NB4 (cell line): ENCODE data around the gene PLEKHJ1.

Experiments used
- DNase-seq: peaks from one replicate; pipeline ENCODE4 v3.0.0; 2010; ENCODE audit warnings: low read depth
- H3K4me3 ChIP-seq: one replicate; pipeline ENCODE4 v1.5.1; 2011; ENCODE audit warnings: mild to moderate bottlenecking, low read depth, low read length, moderate library complexity
- MYC ChIP-seq: IDR thresholded peaks from 2 replicates; pipeline ENCODE4 v1.6.1; 2011; ENCODE audit warnings: low read depth, low read length
- POLR2A ChIP-seq: IDR thresholded peaks from 2 replicates; pipeline ENCODE4 v1.6.1; 2011; ENCODE audit warnings: mild to moderate bottlenecking; ENCODE audit not compliant: insufficient read length; ENCODE audit errors: extremely low read depth
- TF ChIP-seq, protein P1 (sequence below): IDR thresholded peaks from 2 replicates; pipeline ENCODE4 v1.6.1; 2011; ENCODE audit warnings: low read depth, low read length
- TF ChIP-seq, protein P2 (sequence below): IDR thresholded peaks from one replicate; pipeline ENCODE4 v1.5.1; 2012; ENCODE audit warnings: low read depth, low read length

The PLEKHJ1 gene

DNA sequence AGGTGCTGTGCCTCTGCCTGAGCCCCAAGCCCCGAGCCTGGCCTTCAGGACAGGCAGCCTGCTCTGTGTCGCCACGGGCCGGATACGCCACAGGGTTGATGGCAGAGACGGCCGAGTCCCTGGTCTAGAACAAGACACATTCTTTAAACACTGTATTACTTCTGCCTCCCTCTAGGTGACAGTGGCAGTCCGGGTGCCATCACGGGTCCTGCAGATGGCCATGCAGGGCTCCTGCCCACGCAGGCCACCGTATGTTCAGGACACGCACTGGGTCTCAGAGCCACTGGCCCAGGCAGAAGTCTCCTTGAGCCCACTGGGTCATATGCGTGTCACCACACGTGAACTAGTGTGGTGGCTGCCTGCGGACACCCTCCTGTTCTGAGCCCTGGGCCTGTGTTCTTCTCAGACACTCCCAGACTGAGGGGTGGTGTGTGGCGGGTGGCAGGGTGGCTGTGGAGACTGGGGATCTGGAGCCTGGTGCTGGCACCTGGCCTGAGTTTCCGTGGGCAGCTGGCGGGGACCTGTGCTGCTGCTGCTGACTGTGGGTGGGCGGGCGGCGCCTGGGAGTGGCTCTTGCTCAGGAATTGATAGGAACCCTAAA is 4.4 kb downstream of the PLEKHJ1 start:
- no peak overlapping the region for H3K4me3 ChIP-seq
- peak; percentile 52 for DNase-seq
- peak; percentile 8 for TF ChIP-seq POLR2A
- TF ChIP-seq, protein P1, sequence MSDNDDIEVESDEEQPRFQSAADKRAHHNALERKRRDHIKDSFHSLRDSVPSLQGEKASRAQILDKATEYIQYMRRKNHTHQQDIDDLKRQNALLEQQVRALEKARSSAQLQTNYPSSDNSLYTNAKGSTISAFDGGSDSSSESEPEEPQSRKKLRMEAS, result no peak
- peak; percentile 23; the same call in 1 of the 2 replicates for TF ChIP-seq MYC

DNA sequence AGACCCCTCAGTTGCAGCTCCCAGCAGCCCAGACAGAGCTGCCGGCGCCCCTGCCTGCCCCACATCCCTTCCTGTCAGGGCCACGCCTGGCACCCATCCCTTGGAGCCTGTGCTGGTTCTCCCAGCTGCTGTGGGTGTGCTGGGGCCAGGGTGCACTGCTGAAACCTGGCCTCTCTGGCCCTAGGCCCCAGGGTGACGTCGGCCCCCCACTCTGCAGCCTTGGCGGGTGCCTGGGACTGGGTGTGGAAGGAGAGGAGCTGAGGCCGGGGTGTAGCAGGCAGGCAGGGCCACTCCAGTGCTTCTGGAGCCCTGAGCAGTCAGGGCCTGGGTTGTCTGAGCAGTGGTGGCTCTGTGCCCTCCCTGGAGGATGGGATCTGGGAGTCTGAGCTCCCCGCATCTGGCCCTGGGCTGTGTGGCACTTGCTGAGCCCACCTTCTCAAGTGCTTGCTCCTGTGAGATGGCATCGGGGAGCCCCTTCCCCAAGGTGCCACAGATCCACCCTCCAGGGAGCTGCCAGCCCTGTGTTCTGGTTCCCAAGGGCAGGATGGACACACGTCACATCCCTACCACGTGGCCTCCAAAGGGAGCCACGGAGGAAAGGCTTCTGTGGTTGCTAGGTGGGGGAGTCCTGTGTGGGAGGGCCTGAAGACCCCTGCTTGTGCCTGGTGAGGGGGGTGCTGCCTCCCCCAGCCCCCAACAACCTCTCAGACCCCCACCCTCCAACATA is 5.2 kb downstream of the PLEKHJ1 start:
- no peak overlapping the region for H3K4me3 ChIP-seq
- DNase-seq, result no peak
- TF ChIP-seq POLR2A (no peak), MYC (no peak)
- TF ChIP-seq, protein P2, sequence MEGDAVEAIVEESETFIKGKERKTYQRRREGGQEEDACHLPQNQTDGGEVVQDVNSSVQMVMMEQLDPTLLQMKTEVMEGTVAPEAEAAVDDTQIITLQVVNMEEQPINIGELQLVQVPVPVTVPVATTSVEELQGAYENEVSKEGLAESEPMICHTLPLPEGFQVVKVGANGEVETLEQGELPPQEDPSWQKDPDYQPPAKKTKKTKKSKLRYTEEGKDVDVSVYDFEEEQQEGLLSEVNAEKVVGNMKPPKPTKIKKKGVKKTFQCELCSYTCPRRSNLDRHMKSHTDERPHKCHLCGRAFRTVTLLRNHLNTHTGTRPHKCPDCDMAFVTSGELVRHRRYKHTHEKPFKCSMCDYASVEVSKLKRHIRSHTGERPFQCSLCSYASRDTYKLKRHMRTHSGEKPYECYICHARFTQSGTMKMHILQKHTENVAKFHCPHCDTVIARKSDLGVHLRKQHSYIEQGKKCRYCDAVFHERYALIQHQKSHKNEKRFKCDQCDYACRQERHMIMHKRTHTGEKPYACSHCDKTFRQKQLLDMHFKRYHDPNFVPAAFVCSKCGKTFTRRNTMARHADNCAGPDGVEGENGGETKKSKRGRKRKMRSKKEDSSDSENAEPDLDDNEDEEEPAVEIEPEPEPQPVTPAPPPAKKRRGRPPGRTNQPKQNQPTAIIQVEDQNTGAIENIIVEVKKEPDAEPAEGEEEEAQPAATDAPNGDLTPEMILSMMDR, result no peak
- TF ChIP-seq, protein P1, result no peak

DNA sequence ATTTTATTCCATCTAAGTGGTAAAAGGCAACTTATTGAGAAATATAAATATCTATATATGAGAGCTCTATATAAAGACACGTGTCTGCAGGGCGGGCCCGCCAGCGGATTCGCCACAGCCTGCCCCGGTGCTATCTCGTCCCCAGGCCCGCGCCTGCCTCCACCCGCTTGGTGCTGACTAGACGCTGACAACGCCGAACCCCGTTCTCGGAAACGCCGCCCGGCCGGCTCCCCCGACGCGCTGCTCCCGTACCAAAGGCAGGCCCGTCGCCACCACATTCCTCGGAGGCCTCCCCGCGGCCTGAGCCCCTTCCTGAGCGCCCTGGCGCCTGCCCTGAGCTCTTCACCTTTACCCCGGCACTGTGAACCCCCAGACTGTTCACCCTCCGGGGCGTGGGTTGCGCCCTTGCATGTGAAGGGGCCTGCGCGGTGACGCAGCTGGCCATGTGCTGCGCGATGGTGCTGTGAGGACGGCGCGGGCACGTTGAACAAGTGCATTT is 6.0 kb downstream of the PLEKHJ1 start:
- no peak overlapping the region for H3K4me3 ChIP-seq
- no peak for DNase-seq
- TF ChIP-seq MYC (no peak), POLR2A (no peak)
- TF ChIP-seq, protein P2, result no peak
- TF ChIP-seq, protein P1, result no peak

DNA sequence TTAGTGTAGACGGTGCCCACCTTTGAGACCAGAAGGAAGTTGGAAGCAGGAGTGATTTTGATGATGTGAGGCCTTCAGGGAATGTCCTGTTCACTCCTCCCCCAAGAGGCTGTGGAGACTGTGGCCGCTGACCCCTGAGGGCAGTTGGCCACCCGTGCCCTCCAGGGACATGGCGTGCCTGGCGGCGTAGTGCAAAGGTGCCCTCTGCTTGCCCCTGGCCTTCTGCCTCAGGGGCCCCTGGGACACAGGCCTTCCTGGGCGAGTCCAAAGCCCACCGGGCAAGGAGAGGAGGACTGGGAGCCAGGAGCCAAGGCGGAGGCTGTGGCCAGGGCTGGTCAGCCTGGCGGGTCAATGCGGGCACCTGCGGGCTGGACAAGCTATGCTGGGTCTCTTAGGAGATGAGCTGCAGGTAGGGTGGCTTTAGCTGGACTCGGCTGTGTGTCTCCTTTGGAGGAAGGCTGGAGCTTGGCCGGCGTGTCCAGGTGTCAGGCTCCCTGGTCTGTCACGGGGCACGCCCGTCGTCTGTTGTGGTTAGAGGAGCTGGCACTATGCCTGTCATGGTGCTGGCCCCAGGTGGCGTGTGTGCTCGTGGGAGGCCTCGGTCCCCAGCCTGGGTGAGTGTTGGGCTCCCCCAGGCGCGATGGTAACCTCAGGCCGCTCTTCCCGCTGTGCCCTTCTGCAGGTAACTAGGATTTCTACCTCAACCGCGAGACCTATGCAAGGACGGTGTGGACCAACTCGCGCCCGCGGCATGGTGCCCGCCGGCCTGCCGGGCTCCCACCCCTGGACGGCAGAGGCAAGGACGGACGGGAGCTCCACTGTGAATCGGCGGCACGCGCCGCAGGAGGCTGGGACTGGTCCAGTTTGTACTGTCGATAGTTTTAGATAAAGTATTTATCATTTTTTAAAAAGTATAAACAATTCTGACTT is 6.8 kb downstream of the PLEKHJ1 start:
- TF ChIP-seq MYC (no peak), POLR2A (no peak)
- TF ChIP-seq, protein P2, result no peak
- TF ChIP-seq, protein P1, result no peak
- H3K4me3 ChIP-seq, result no peak overlapping the region
- DNase-seq, result no peak

DNA sequence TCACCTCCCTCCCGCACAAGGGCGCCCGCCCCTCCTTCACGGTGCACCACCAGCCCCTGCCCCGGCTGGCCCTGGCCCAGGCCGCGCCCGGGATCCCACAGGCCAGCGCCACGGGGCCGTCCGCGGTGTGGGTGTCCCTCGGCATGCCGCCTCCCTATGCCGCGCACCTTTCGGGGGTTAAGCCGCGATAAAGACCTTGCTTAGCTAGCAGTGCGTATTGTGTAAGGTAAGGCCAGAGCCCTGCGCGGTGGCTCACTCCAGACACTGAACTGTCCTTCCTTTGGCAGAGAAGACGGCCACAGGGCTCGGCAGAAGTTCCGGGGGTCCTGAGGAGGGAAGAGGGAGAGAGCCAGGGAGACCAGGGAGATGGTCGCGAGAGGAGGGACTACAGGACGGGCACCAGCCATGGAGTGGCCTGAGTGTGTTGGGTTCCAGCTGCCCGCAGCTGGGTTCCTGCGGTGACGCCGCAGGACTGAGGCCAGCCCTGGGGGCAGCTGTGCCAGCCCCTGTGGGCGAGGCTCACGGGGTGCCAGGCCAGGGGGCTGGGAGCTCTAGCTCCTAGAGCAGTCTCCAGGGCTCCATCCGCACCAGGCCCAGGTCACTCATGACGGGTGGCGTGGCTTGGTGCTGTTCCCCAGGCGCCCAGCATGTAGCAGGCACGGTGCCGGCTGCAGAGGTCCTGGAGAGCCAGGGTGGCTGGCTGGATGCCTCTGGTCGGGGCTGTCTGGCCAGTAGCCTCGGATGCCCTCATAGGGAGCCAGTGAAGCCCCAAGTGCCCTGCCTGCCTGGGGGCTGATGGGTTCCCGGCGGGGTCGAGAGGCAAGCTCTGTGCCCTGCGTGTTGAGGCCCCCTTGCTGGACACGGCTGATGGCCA is 7.7 kb downstream of the PLEKHJ1 start:
- TF ChIP-seq MYC (no peak), POLR2A (no peak)
- TF ChIP-seq, protein P1, result no peak
- H3K4me3 ChIP-seq, result no peak overlapping the region
- no peak for DNase-seq
